GM19025 (cell line): ENCODE results near the gene NRN1.

Experiments used
- ATAC-seq: cut with Tn5 transposase; IDR thresholded peaks from one replicate; pipeline ENCODE4 v1.9.1; 2021; ENCODE audit warnings: mild to moderate bottlenecking, low read depth, moderate library complexity; ENCODE audit not compliant: unreplicated experiment

Gene NRN1

GRCh38 chr6:6002848-6003620 is 3.7 kb downstream of the NRN1 start:
- ATAC-seq = no peak

GRCh38 chr6:6002005-6002847 is 4.5 kb downstream of the NRN1 start:
- ATAC-seq = no peak

- ATAC-seq = no peak
Measured at GRCh38 chr6:6001443-6001842, 5.3 kb downstream of the NRN1 start.

- no peak for ATAC-seq
Measured at GRCh38 chr6:5999688-6000608, 6.8 kb downstream of the NRN1 start.

- ATAC-seq = no peak
Measured at GRCh38 chr6:5998711-5999687, 7.7 kb downstream of the NRN1 start.

GRCh38 chr6:5998236-5998635 is 8.5 kb downstream of the NRN1 start:
- no peak for ATAC-seq

- no peak for ATAC-seq
Measured at GRCh38 chr6:5997420-5997987, 9.2 kb downstream of the NRN1 start.

GRCh38 chr6:5996714-5997419 is 9.9 kb downstream of the NRN1 start:
- no peak for ATAC-seq

GRCh38 chr6:5995949-5996713 is 10.6 kb downstream of the NRN1 start:
- no peak for ATAC-seq

- no peak for ATAC-seq
Measured at GRCh38 chr6:5995658-5995948, 11.1 kb downstream of the NRN1 start.

GRCh38 chr6:5994999-5995657 is 11.6 kb downstream of the NRN1 start:
- no peak for ATAC-seq

GRCh38 chr6:5994234-5994998 is 12.3 kb downstream of the NRN1 start:
- ATAC-seq = no peak

- ATAC-seq = no peak
Measured at GRCh38 chr6:5992551-5993225, 14.0 kb downstream of the NRN1 start.

- no peak for ATAC-seq
Measured at GRCh38 chr6:5990786-5991185, 15.9 kb downstream of the NRN1 start.

- ATAC-seq = no peak
Measured at GRCh38 chr6:5989141-5989723, 17.5 kb downstream of the NRN1 start.

GRCh38 chr6:5986861-5987260 is 19.9 kb downstream of the NRN1 start:
- no peak for ATAC-seq
